HG03064 (cell line): Measurements from ENCODE around the gene GREM2.

Experiments used
- ATAC-seq: cut with Tn5 transposase; IDR thresholded peaks from one replicate; pipeline ENCODE4 v1.9.1; 2021; ENCODE audit warnings: low read depth; ENCODE audit not compliant: unreplicated experiment

The GREM2 gene

GRCh38 chr1:240462766-240463395, 149.1 kb downstream of the GREM2 start:
- ATAC-seq = no peak

- no peak for ATAC-seq
Observed at GRCh38 chr1:240462277-240462676, 149.7 kb downstream of the GREM2 start.

GRCh38 chr1:240457203-240457602, 154.8 kb downstream of the GREM2 start:
- ATAC-seq = no peak

GRCh38 chr1:240455228-240455821, 156.6 kb downstream of the GREM2 start:
- ATAC-seq = no peak

- ATAC-seq = no peak
Observed at GRCh38 chr1:240445369-240445768, 166.6 kb downstream of the GREM2 start.

- ATAC-seq = no peak
Observed at GRCh38 chr1:240441669-240442068, 170.3 kb downstream of the GREM2 start.
